ENCODE measurements around the gene PSG4. TPM values are rescaled to one million over a fixed set of nuclear protein-coding genes. Genes with fewer than 3 reads are reported as not detected.
"Not testable (repeated sequence)": the region's sequence is repeated elsewhere in the genome, so short reads cannot be mapped to it uniquely, and the experiment has no call there.

PSG4 gene
- total RNA-seq, 1 donor from 2014 or later = not detected

GRCh38 chr19:43198686-43199419 lies 6.6 kb downstream of the PSG4 start:
- intact Hi-C loops (cut with micrococcal nuclease) = not testable (repeated sequence)

- intact Hi-C loops (cut with micrococcal nuclease) = not testable (repeated sequence)
Observed at GRCh38 chr19:43197666-43198397, 7.6 kb downstream of the PSG4 start.

- intact Hi-C loops (cut with micrococcal nuclease) = not testable (repeated sequence)
Observed at GRCh38 chr19:43194397-43194796, 11.0 kb downstream of the PSG4 start.

- intact Hi-C loops (cut with micrococcal nuclease) = not testable (repeated sequence)
Observed at GRCh38 chr19:43192381-43193155, 12.9 kb downstream of the PSG4 start.

GRCh38 chr19:43188092-43188491 lies 17.3 kb downstream of the PSG4 start:
- intact Hi-C loops (cut with micrococcal nuclease) = not testable (repeated sequence)

GRCh38 chr19:43186311-43186935 lies 19.0 kb downstream of the PSG4 start, which contains the start of gene PSG5:
Gene PSG5, minus strand, starts transcription at chr19:43186536. Its CDS starts 131 bp downstream, at chr19:43186405.
- intact Hi-C loops (cut with micrococcal nuclease) = not testable (repeated sequence)

- intact Hi-C loops (cut with micrococcal nuclease) = not testable (repeated sequence)
Observed at GRCh38 chr19:43181869-43182771, 23.3 kb downstream of the PSG4 start.

- intact Hi-C loops (cut with micrococcal nuclease) = not testable (repeated sequence)
Observed at GRCh38 chr19:43179569-43180147, 25.8 kb downstream of the PSG4 start.

- intact Hi-C loops (cut with micrococcal nuclease) = not testable (repeated sequence)
Observed at GRCh38 chr19:43178577-43178976, 26.9 kb downstream of the PSG4 start.

GRCh38 chr19:43165906-43166305 lies 39.5 kb downstream of the PSG4 start:
- intact Hi-C loops (cut with micrococcal nuclease) = not testable (repeated sequence)

GRCh38 chr19:43163135-43163534 lies 42.3 kb downstream of the PSG4 start:
- intact Hi-C loops (cut with micrococcal nuclease) = not testable (repeated sequence)

GRCh38 chr19:43162261-43162660 lies 43.2 kb downstream of the PSG4 start:
- intact Hi-C loops (cut with micrococcal nuclease) = not testable (repeated sequence)

- intact Hi-C loops (cut with micrococcal nuclease) = no loop called here
Observed at GRCh38 chr19:43152214-43152613, 53.2 kb downstream of the PSG4 start.

- intact Hi-C loops (cut with micrococcal nuclease) = not testable (repeated sequence)
Observed at GRCh38 chr19:43149788-43150187, 55.6 kb downstream of the PSG4 start.

GRCh38 chr19:43148233-43148632 lies 57.2 kb downstream of the PSG4 start:
- intact Hi-C loops (cut with micrococcal nuclease) = no loop called here

Other genes with a start within 250 kb of the PSG4 start
- gene PSG11, start 179.2 kb downstream of the PSG4 start, total RNA-seq = not detected in 2 replicates
- not detected in 2 replicates for gene PSG2, start 122.9 kb downstream of the PSG4 start, total RNA-seq
- gene PSG5, start 19.1 kb downstream of the PSG4 start, total RNA-seq = not detected in 2 replicates
- gene PSG9, start 63.9 kb upstream of the PSG4 start, total RNA-seq = not detected in 2 replicates
- not detected in 2 replicates for gene CD177, start 148.0 kb upstream of the PSG4 start, total RNA-seq
- not detected in 2 replicates for gene TEX101, start 209.3 kb upstream of the PSG4 start, total RNA-seq

Measured in T-helper 2 cell treated with Interferon-gamma antibody and Interleukin-4, amounts not matched to agents 100 ng/mL and 5 ng/mL, for 36 hours (primary cell).